ENCODE data around the gene EFNA5. TPM values are rescaled to one million over a fixed set of nuclear protein-coding genes. Genes with fewer than 3 reads are reported as not detected.

The EFNA5 gene
- total and polyA plus RNA-seq, 8 donors: 0.29 to 187 (median 3.1) TPM

DNA sequence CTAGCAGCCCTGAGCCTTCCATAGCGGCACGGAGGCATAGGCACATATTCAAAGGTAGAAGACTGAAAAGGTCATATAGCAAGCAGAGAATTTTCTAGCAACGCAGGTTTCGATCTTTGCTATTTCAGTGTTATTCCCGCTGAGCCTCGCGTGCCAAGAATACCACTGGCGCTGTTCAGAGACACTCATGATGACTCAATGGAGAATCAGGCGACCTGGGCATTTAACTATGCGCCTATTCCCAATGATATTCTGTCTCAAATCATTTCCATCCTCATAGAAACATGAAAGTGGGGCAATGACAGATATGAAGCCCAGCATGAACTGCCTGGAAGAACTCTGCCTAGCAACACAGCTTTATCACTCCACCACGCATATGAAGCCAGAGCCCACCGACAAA, 59.9 kb downstream of the EFNA5 start:
- TF ChIP-seq, protein P1, sequence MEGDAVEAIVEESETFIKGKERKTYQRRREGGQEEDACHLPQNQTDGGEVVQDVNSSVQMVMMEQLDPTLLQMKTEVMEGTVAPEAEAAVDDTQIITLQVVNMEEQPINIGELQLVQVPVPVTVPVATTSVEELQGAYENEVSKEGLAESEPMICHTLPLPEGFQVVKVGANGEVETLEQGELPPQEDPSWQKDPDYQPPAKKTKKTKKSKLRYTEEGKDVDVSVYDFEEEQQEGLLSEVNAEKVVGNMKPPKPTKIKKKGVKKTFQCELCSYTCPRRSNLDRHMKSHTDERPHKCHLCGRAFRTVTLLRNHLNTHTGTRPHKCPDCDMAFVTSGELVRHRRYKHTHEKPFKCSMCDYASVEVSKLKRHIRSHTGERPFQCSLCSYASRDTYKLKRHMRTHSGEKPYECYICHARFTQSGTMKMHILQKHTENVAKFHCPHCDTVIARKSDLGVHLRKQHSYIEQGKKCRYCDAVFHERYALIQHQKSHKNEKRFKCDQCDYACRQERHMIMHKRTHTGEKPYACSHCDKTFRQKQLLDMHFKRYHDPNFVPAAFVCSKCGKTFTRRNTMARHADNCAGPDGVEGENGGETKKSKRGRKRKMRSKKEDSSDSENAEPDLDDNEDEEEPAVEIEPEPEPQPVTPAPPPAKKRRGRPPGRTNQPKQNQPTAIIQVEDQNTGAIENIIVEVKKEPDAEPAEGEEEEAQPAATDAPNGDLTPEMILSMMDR (IDR thresholded peaks at IDR 0.05): no peak
- no peak for TF ChIP-seq POLR2AphosphoS5 (IDR thresholded peaks at IDR 0.05)
- no peak for TF ChIP-seq POLR2A (IDR thresholded peaks at IDR 0.05)
- no peak for TF ChIP-seq EP300 (IDR thresholded peaks at IDR 0.05)
- 95 to 98% (median 97%) methylated on average over 12 of the region's 12 CpGs for WGBS, 5 donors
- intact Hi-C loops (cut with DNase I; ENCODE audit: low total_unique reads): no loop called here

DNA sequence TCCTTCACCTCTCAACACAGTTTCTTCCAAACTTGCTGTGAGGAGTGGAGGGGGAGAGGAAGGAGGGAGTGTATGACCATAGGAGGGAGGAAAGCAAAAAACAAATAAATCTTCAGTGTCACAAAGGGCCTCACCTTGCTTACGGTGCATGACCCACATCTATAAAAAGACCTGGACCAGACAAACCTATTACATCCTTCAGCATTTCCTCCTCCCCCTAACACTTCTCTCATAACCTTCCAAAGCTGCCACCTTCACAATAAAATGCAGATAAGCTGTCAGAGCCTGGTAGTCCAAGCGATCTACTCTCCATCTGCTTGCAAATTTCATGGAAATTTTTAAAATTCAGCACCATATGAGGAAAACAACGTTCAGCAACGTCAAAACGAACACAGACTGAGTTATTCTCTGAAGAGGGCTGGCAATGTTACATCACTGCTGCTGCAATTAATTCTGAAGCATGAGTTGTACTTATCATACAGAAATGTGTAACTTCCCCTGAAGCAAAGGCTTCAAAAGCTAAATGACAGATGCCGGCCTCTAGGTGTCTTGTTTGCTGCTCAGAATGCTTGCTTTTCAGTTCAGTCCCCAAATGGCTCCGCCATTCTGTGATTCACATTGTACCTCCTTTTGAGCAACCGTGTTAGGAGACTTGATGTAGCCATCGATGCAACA, 62.9 kb downstream of the EFNA5 start:
- peaks cover 0 to 20% (median 8%) of the 10 kb centered on the region in 4 donors for H3K4me1 ChIP-seq
- no peak for DNase-seq
- intact Hi-C loops (cut with DNase I; ENCODE audit: low total_unique reads): no loop called here
- WGBS, 5 donors: 48 to 63% (median 61%) methylated on average over 9 of the region's 9 CpGs
- H3K9me3 ChIP-seq: no peaks in the 10 kb centered on the region
- H3K4me3 ChIP-seq: no peak overlapping the region
- no peaks in the 10 kb centered on the region for H3K36me3 ChIP-seq
- TF ChIP-seq POLR2AphosphoS5 (IDR thresholded peaks at IDR 0.05) (no peak), POLR2A (IDR thresholded peaks at IDR 0.05) (no peak), EP300 (IDR thresholded peaks at IDR 0.05) (no peak)
- TF ChIP-seq, protein P1 (IDR thresholded peaks at IDR 0.05): no peak
- H3K27me3 ChIP-seq: no peaks in the 10 kb centered on the region
- no peak overlapping the region for H3K27ac ChIP-seq

More for the DNA sequence above, 59.9 kb downstream of the EFNA5 start:
- Histone ChIP-seq H3K4me1 (peaks cover 0 to 15% (median 5%) of the 10 kb centered on the region in 4 donors), H3K36me3 (no peaks in the 10 kb centered on the region), H3K27me3 (no peaks in the 10 kb centered on the region), H3K27ac (no peak overlapping the region), H3K9me3 (no peaks in the 10 kb centered on the region), H3K4me3 (no peak overlapping the region)
- DNase-seq: no peak

GRCh38 chr5:107607196-107607595, 63.5 kb downstream of the EFNA5 start:
- TF ChIP-seq POLR2AphosphoS5 (IDR thresholded peaks at IDR 0.05) (no peak), POLR2A (IDR thresholded peaks at IDR 0.05) (no peak), EP300 (IDR thresholded peaks at IDR 0.05) (no peak)
- TF ChIP-seq, protein P1 (IDR thresholded peaks at IDR 0.05): no peak
- H3K4me1 ChIP-seq: peaks cover 0 to 17% (median 7%) of the 10 kb centered on the region in 4 donors
- no peak overlapping the region for H3K4me3 ChIP-seq
- peak in 1 of 2 donors; percentile 36 for DNase-seq
- no peaks in the 10 kb centered on the region for H3K27me3 ChIP-seq
- 35 to 63% (median 52%) methylated on average over 6 of the region's 6 CpGs for WGBS, 5 donors
- intact Hi-C loops (cut with DNase I; ENCODE audit: low total_unique reads): no loop called here
- H3K9me3 ChIP-seq: no peaks in the 10 kb centered on the region
- no peaks in the 10 kb centered on the region for H3K36me3 ChIP-seq
- no peak overlapping the region for H3K27ac ChIP-seq

DNA sequence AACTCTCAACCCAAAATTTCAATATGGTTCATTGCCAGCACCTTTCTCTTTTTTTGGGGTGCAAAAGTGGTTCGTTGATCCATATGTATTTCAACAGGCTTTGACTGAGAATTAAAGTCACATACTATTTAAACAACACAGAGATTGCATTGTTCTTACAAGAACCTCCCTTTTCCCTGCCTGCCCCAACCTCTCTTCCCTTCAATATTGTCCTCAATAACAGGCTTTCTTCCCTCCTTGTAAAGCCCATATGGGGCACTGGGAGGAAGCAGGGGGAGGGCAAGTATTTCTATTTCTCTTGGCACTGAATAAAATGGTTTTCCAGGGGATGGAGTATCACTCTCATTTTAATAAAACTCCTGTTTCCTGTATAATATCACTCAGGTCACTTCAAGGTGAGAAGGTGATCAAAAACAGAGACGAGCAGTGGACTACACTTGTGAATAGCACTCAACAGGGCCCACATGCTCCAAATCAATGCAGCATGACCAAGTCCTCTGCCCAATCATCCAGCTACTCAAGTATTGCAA, 65.1 kb downstream of the EFNA5 start:
- DNase-seq: no peak
- WGBS, 5 donors: 21 to 49% (median 39%) methylated on average over 2 of the region's 2 CpGs
- H3K27ac ChIP-seq: no peak overlapping the region
- H3K4me1 ChIP-seq: peaks cover 0 to 17% (median 7%) of the 10 kb centered on the region in 4 donors
- H3K27me3 ChIP-seq: no peaks in the 10 kb centered on the region
- H3K36me3 ChIP-seq: no peaks in the 10 kb centered on the region
- no peak overlapping the region for H3K4me3 ChIP-seq
- H3K9me3 ChIP-seq: no peaks in the 10 kb centered on the region
- intact Hi-C loops (cut with DNase I; ENCODE audit: low total_unique reads): no loop called here
- TF ChIP-seq POLR2A (IDR thresholded peaks at IDR 0.05): no peak
- TF ChIP-seq EP300 (IDR thresholded peaks at IDR 0.05): no peak
- no peak for TF ChIP-seq POLR2AphosphoS5 (IDR thresholded peaks at IDR 0.05)
- TF ChIP-seq, protein P1 (IDR thresholded peaks at IDR 0.05): no peak
